Measurements from ENCODE around the gene HEG1. TPM values are rescaled to one million over a fixed set of nuclear protein-coding genes. Genes with fewer than 3 reads are reported as not detected.

The HEG1 gene
- total and polyA plus RNA-seq, 2 of the 8 experiments (the other 6 are each of a cell fraction or from before 2014, with no cell fraction given) = 5.3 to 9.7 TPM

- no peak for DNase-seq (ENCODE audit: low read depth in 1 of 2, low spot score in 2 of 2)
- ChIA-PET POLR2A (ENCODE audit: partially characterized antibody) (interaction anchor here (0.8 kb wide), 1 partner anchor 10 kb away, joined by 3 read pairs; no protein-coding TSS in a partner anchor), CTCF (ENCODE audit: partially characterized antibody) (interaction anchor here (0.8 to 1.7 kb wide), 8 partner anchors 14 to 318 kb away, joined by 3 to 4 read pairs (median 3); no protein-coding TSS in a partner anchor)
- no peaks in the 10 kb centered on the region for H3K79me1 ChIP-seq (ENCODE audit: low read depth, low read length)
- no peaks in the 10 kb centered on the region for H4K20me1 ChIP-seq (replicated peaks in 1 of 2; ENCODE audit: control insufficient read depth in 1 of 2, insufficient read depth in 2 of 2, low read length in 2 of 2)
- no peak overlapping the region for H4K8ac ChIP-seq (ENCODE audit: extremely low read depth, insufficient read depth, low read length)
- no peak overlapping the region for H2AK5ac ChIP-seq (ENCODE audit: low read depth, low read length)
- H4K91ac ChIP-seq (replicated peaks; ENCODE audit: insufficient read length, low read length) = no peak overlapping the region
- no peak for FAIRE-seq
- H3K27me3 ChIP-seq (replicated peaks in 1 of 4; ENCODE audit: control insufficient read depth in 3 of 4, extremely low read depth in 1 of 4, insufficient read depth in 3 of 4, low read length in 3 of 4) = no peaks in the 10 kb centered on the region
- no peak overlapping the region for H2BK120ac ChIP-seq (replicated peaks; ENCODE audit: low read depth, low read length)
- no peak overlapping the region for H3K56ac ChIP-seq (replicated peaks; ENCODE audit: insufficient read length, low read depth, low read length)
- no peak overlapping the region for H3K14ac ChIP-seq (ENCODE audit: insufficient read length)
- no peak overlapping the region for H3K27ac ChIP-seq (ENCODE audit: low read depth, low read length)
- 83% methylated on average over 3 of the region's 5 CpGs; no CpG with 5 or more reads in 1 of the 2 experiments for WGBS, 2 experiments (ENCODE audit: extremely low coverage in 1 of 2, insufficient coverage in 1 of 2, insufficient read length in 1 of 2, insufficient replicate concordance in 2 of 2, low coverage in 1 of 2, low lambda C conversion rate in 2 of 2, missing lambda C conversion rate in 1 of 2)
- no peaks in the 10 kb centered on the region for H3K4me1 ChIP-seq (replicated peaks in 1 of 4; ENCODE audit: control insufficient read depth in 3 of 4, insufficient read depth in 4 of 4, low read length in 3 of 4)
- H2AFZ ChIP-seq (ENCODE audit: low read length) = no peak overlapping the region
- H3K9me3 ChIP-seq (ENCODE audit: insufficient read depth in 2 of 2, low read depth in 1 of 2, low read length in 1 of 2) = no peaks in the 10 kb centered on the region
- no peak overlapping the region for H2BK20ac ChIP-seq (ENCODE audit: low read length)
- no peak overlapping the region for H2BK5ac ChIP-seq (ENCODE audit: low read depth, low read length)
- H3K36me3 ChIP-seq (ENCODE audit: control insufficient read depth in 2 of 4, insufficient read depth in 4 of 4, low read length in 3 of 4) = no peaks in the 10 kb centered on the region
- H3K23me2 ChIP-seq (ENCODE audit: low read depth, low read length) = no peaks in the 10 kb centered on the region
- no peak overlapping the region for H3K9ac ChIP-seq (replicated peaks in 1 of 4; ENCODE audit: extremely low read depth in 1 of 4, low read depth in 3 of 4, low read length in 3 of 4)
- H3K79me2 ChIP-seq (ENCODE audit: control insufficient read depth in 1 of 2, insufficient read depth in 2 of 2, low read length in 2 of 2) = no peaks in the 10 kb centered on the region
- no peak overlapping the region for H2BK12ac ChIP-seq (ENCODE audit: low read depth, low read length)
- H3K4ac ChIP-seq (replicated peaks; ENCODE audit: insufficient read length, low read depth, low read length) = no peak overlapping the region
- no peak overlapping the region for H3K4me2 ChIP-seq (ENCODE audit: insufficient read depth in 1 of 2, low read depth in 2 of 2, low read length in 2 of 2)
- H3K4me3 ChIP-seq (ENCODE audit: extremely low read depth in 1 of 4, insufficient read depth in 2 of 4, low read depth in 3 of 4, low read length in 4 of 4) = no peak overlapping the region
- no peak overlapping the region for H4K5ac ChIP-seq (ENCODE audit: insufficient read length, low read depth, low read length)
- H2BK15ac ChIP-seq (ENCODE audit: low read length) = no peak overlapping the region
- no peak overlapping the region for H3K23ac ChIP-seq (ENCODE audit: insufficient read length)
- no peak overlapping the region for H3K18ac ChIP-seq (ENCODE audit: extremely low read depth, low read length)
- no peak for TF ChIP-seq CEBPB (IDR thresholded peaks at IDR 0.05; ENCODE audit: low read depth, low read length)
- no peak for TF ChIP-seq GABPA (IDR thresholded peaks at IDR 0.05; ENCODE audit: borderline replicate concordance, insufficient read depth, low read length)
- no peak for TF ChIP-seq BRCA1 (IDR thresholded peaks at IDR 0.05; ENCODE audit: low read depth, low read length)
- no peak for TF ChIP-seq TEAD4 (IDR thresholded peaks at IDR 0.05; ENCODE audit: low read depth, low read length)
- no peak for TF ChIP-seq CREB1 (IDR thresholded peaks at IDR 0.05)
- no peak for TF ChIP-seq NANOG (IDR thresholded peaks at IDR 0.05; ENCODE audit: insufficient read depth, low read depth, low read length, poor library complexity, severe bottlenecking)
- TF ChIP-seq BACH1 (IDR thresholded peaks at IDR 0.05; ENCODE audit: low read length) = no peak
- no peak for TF ChIP-seq ATF2 (IDR thresholded peaks at IDR 0.05; ENCODE audit: low read length)
- no peak for TF ChIP-seq POLR2A (IDR thresholded peaks at IDR 0.05; ENCODE audit: control extremely low read depth in 1 of 2, low read depth in 2 of 2, low read length in 2 of 2)
- TF ChIP-seq SP4 (IDR thresholded peaks at IDR 0.05; ENCODE audit: low read length) = no peak
- TF ChIP-seq ZNF274 (IDR thresholded peaks at IDR 0.05; ENCODE audit: borderline replicate concordance, extremely low read depth, low read length) = no peak
- no peak for TF ChIP-seq RAD21 (IDR thresholded peaks at IDR 0.05 in 1 of 2, conservative IDR thresholded peaks at IDR 0.05 in 1 of 2; ENCODE audit: low read depth in 2 of 2, low read length in 2 of 2)
- no peak for TF ChIP-seq SIN3A (conservative IDR thresholded peaks at IDR 0.05 in 1 of 2, IDR thresholded peaks at IDR 0.05 in 1 of 2; ENCODE audit: low read depth in 1 of 2, low read length in 2 of 2)
These were observed 103.4 kb downstream of the HEG1 start for GRCh38 chr3:124952282-124952855.

Measured in H1 (cell line).